PC-9 (cell line): ENCODE data around the gene DNAH14.

Experiments
- EZH2 ChIP-seq: fragments of 200-600 bp; sonication (generic); IDR thresholded peaks from 2 replicates; pipeline ENCODE4 v1.8.0; 2017; ENCODE audit warnings: antibody characterized with exemption, low read depth
- TF ChIP-seq, protein P1 (sequence below): fragments of 200-600 bp; sonication (generic); conservative IDR thresholded peaks from 2 replicates; pipeline ENCODE4 v1.6.1; 2017; ENCODE audit warnings: mixed run types, antibody characterized with exemption, mild to moderate bottlenecking, moderate library complexity

DNA sequence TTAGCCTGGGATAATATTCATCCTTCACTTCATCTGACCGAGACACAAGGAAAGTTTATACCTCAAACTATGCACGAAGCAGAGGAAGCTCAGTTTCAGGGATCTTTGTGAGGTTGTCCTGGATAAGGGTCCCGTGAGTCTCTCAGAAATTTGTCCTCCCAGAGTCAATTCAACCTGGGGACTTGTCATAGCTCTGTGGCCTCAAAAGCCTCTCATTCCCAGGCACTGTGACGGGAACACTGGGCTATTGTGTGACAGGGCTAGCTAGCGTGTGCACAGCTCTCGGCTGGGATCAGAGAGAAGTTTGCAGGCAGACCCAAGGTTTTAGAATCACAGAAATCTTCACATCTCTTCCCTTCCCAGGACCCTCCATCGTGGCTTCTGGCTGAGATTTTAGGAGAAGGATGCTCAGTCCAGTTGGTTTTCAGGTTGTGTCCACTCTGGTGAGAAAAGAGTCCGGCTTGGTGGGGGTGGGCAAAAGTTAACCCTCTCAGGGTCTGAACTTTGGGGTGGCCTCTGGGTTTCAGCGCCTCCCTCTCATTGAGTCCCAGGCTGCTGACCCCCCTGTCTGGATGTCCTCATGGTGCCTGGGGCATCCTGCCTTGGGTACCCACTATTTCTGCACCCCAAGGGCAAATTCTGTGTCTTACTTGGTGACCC lies 518.8 kb downstream of the DNAH14 start:
- TF ChIP-seq, protein P1, sequence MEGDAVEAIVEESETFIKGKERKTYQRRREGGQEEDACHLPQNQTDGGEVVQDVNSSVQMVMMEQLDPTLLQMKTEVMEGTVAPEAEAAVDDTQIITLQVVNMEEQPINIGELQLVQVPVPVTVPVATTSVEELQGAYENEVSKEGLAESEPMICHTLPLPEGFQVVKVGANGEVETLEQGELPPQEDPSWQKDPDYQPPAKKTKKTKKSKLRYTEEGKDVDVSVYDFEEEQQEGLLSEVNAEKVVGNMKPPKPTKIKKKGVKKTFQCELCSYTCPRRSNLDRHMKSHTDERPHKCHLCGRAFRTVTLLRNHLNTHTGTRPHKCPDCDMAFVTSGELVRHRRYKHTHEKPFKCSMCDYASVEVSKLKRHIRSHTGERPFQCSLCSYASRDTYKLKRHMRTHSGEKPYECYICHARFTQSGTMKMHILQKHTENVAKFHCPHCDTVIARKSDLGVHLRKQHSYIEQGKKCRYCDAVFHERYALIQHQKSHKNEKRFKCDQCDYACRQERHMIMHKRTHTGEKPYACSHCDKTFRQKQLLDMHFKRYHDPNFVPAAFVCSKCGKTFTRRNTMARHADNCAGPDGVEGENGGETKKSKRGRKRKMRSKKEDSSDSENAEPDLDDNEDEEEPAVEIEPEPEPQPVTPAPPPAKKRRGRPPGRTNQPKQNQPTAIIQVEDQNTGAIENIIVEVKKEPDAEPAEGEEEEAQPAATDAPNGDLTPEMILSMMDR = no peak
- no peak for TF ChIP-seq EZH2
